HG03196 (cell line): ENCODE data around the gene JOSD2.

Source experiments
- ATAC-seq: cut with Tn5 transposase; IDR thresholded peaks from one replicate; pipeline ENCODE4 v1.9.1; 2021; ENCODE audit not compliant: unreplicated experiment

Gene JOSD2

DNA sequence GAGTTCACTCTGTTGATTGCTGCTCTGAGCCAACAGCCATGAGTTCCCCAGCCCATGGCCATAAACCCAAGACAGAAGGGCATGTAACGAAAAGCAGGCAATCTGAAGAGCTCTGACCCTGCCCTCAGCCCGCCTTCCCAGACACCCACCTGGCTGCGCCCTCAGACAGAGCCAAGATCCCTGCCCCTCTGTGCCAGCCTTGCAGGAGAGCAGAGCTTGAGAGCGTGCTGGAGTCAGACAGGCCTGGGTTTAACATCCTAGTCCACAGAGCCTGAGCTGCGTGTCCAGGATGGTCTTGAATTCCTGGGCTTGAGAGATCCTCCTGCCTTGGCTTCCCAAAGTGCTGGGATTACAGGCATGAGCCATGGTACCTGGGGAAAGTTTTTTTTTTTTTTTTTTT, 53.7 kb downstream of the JOSD2 start:
- ATAC-seq, result no peak
